ENCODE measurements around the gene MT1M. TPM values are rescaled to one million over a fixed set of nuclear protein-coding genes. Genes with fewer than 3 reads are reported as not detected.
"Not testable (repeated sequence)": the region's sequence is repeated elsewhere in the genome, so short reads cannot be mapped to it uniquely, and the experiment has no call there.

MT1M gene
- 18.8 TPM for total RNA-seq

DNA sequence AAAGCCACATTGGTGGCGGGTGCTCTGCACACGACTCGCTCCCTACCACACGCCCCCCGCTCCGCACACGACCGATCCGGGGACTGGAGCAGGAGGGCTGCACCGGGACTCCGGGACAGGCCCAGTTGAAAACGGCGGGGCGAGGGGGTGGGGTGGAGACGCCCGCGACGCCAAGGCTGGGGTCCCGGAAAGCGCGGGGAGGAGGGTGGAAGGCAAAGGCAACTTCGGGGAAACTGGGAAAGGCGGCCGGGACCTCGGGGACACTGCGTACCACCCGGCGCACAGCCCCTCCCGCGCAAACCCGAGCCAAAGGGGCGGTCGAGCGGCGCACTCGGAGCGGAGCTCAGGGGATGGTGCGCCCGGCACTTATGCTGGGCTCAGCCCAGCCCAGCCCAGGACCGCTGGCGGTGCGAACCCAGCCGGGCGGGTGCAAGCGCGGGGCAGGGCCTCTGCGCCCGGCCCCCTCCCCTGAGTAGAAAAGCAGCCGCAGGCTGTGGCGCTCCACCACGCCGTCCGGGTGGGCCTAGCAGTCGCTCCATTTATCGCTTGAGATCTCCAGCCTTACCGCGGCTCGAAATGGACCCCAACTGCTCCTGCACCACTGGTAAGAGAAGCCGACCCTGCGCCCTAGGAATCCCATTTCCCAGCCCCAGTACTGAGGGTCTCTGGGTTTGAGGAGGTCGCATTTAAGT is at the start of gene MT1M:
MT1M (plus strand) TSS at position 504 of the 692 bp plus-strand sequence; CDS start at position 577, 73 bp downstream.
- peak; percentile 58 for DNase-seq (ENCODE audit: low spot score)

DNA sequence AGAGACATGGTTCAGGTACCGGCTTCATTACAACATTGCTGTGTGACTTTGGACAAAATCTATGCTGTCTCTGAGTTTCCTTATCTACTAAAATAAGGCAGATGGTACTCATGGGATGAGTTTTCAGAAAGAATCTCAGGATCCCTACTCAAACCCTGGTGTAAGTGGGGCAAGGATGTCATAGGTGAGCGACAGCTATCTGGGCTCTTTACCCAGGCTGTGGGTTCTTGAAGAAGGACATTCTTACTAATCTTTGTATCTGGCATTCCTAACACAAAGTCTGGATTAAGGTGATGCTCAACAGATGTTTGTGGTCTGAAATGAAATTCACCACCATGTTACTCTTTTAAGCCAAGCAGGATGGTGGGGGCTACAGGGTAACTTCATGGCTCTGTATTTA is 49.5 kb upstream of the MT1M start:
- not testable (repeated sequence) for DNase-seq (ENCODE audit: low spot score)

DNA sequence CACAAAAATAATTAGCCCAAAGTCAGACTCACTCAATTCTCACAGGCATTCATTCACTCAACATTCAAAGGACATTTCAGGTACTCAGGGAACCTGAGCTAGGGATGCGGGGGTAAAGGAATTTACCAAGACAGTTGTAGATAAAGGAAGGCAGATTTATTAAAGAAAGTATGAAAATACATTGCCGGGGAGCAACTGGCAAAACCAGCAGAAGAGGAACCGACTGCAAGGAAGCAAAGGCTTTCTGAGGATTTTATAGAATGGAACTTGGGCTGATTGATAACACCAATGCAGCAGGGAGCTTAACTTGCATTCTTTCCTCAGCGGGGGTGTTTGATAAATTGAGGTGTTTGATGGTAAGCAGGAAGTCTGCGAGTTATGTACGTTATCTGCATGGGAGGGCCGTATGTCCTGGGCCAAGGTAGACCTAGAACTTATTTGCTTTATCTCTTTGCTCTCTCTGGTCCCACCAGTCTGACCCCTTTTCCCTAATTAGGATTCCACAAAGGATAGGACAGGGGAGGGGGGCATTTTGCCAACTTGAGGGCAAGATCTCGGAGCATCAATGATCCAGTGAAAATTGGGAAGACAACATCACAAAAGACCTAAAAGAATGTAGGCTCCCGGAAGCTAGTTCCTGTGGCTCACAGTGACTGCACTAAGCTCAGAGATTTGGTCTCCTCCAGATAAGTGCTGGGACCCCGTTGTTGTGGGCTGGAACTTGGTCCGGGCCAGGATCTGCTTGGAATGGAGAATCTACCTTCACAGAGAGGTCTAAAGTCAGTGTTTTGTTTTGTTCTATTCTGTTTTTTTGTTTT is 48.9 kb upstream of the MT1M start:
- DNase-seq (ENCODE audit: low spot score): no peak

DNA sequence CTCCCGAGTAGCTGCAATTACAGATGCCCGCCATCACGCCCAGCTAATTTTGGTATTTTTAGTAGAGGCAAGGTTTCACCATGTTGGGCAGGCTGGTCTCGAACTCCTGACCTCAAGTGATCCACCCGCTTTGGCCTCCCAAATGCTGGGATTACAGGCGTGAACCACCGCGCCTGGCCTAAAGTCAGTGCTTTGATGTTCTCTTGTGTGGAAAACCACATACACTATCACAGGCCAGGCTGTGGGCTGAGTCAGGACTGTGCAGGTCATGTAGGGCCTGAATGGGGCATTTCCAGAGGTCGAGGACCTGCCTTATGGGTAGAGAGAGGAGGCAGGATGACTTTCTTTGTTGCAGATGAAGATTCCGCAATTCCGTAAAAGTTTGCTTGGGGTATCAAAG is 48.2 kb upstream of the MT1M start:
- no peak for DNase-seq (ENCODE audit: low spot score)

DNA sequence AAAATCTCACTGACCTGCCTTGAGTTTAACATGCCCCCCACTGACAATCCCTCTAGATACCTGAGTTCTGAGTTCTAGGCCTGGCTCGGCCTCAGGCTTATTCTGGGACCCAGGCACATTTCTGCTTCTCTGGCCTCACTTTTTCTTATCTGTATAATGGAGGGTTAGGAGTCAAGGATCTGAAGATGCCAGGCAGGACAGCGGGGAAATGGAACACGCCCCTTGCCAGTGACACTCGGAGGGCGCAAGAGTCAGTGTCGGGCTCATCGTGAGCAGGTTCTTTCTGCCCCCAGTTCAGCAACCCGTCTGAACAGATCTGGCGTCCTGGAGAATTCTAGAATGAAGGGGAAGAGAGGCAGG is 43.7 kb upstream of the MT1M start:
- no peak for DNase-seq (ENCODE audit: low spot score)

DNA sequence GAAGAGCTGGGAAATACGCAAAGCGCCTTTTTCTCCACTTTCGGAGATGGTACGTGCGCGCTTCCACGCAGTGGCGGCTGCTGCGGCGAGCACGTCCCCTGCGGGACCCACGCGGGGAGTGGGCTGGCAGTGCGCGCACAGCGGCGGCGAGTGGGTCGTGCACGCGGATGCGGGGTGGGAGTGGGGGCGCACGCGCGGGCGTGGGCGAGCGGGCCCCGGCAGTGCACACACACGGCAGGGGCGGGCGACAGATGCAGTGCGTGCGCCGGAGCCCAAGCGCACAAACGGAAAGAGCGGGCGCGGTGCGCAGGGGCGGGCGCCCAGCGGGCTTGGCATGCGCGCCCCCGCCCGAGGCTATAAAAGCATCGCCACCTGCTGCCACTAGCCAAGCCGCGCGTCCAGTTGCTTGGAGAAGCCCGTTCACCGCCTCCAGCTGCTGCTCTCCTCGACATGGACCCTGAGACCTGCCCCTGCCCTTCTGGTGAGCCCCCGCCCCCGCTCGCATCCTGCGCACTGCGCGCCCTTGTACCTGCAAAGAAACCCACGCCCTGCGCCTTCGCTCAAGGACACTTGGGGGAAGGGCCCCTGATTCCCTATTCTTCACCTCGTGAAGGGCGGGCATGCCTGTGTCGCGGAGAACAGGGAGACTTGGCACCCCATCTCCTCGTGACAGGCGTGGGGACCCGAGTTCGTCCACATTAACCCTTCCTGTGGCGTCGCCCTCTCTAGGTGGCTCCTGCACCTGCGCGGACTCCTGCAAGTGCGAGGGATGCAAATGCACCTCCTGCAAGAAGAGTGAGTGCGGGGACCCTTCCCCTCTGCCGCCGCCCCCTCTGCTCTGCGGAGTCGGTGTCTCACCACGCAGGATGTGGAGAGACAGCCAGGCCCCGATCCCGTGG is 43.1 kb upstream of the MT1M start, which contains the start of gene MT3:
MT3 (plus strand) TSS at position 388 of the 899 bp plus-strand sequence; CDS start at position 451, 63 bp downstream.
- no peak for DNase-seq (ENCODE audit: low spot score)

DNA sequence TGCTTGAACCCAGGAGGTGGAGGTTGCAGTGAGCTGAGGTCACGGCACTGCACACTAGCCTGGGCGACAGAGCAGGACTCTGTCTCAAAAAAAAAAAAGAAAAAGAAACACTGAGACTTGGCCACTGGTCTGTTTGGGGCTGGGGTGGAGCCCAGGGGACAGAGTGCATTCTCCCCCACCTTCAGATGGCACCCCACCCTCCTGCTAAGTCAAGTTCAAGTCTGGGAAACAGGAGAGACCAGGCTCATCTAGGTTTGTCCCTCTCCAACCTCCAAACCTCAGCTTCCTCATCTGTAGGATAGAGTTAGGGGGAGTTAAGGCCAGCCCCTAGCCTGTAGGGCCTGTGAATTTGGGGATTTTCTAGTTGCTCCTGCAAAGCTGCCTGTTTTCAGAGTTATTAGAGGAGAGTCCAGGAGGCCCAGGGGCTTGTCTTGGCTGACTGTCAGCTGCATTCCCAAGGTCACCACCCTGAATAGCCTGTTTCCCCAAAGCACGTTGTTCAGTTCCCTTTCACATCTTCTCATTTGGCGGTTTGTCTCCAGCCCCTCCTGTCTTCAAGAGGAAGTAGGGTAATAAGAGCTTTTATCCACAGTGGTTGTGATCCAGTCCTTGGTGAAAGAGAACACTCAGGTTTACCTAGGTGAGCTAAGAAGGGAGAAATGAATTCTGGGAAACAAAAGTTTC is 40.9 kb upstream of the MT1M start:
- no peak for DNase-seq (ENCODE audit: low spot score)

DNA sequence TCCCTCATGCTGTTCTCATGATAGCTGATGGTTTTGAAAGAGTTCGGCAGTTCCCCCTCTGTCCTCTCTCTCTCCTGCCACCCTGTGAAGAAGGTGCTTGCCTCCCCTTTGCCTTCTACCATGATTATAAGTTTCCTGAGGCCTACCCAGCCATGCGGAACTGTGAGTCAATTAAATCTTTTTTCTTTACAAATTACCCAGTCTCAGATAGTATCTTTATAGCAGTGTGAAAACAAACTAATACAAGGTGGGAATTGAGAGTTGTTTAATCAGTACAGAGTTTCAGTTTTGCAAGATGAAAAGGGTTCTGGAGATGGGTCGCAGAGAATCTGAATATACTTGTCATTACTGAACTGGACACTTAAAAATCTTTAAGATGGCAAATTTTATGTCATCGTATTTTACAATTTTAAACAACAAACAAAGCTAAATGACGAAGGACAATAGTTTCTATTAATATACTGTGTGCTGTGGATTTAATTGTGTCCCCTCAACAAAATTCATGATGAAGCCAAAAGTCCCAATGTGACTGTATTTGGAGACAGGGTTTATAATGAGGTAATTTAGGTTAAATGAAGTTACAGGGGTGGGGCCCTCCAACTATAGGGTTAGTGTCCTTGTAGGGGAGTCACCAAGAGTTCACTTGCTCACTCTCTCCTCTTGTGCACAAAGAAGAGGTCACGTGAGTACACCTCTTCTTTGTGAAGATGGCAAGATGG is 38.7 kb upstream of the MT1M start:
- no peak for DNase-seq (ENCODE audit: low spot score)

DNA sequence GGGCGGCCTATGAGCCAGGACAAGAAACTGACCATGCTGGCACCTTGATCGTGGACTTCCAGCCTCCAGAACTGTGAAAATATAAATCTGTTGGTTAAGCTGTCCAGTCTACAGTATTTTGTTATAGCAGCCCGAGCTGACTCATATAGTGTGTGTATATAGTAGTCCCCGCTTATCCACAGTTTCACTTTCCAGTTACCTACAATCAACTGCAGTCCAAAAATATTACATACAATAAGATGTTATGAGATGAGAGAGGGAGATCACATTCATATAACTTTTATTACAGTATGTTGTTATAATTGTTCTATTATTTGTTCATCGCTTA is 38.2 kb upstream of the MT1M start:
- DNase-seq (ENCODE audit: low spot score): no peak

DNA sequence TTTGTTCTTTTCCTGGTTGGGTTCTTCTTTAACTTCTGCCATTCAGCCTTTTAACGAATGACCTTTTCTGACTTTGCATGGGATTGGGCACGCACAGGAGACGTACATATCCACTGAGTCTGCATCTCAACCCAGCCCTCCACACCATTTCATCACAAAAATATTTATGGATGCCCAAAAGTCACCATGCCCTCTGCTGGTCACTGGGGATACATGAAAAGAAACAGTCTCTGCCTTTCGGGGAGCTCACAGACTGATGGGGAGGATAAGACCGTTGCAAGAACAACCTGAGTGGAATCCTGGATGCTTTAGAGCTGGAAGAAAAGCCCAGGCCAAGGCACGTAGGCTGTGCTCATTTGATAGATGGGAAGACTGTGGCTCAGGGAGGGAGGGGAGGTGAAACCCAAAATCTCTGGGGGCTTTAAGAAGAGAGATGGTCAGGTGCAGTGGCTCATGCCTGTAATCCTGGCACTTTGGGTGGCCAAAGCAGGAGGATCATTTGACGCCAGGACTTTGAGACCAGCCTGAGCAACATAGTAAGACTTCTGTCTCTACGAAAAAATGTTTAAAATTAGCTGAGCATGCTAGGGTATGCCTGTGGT is 32.0 kb upstream of the MT1M start:
- DNase-seq (ENCODE audit: low spot score): no peak

DNA sequence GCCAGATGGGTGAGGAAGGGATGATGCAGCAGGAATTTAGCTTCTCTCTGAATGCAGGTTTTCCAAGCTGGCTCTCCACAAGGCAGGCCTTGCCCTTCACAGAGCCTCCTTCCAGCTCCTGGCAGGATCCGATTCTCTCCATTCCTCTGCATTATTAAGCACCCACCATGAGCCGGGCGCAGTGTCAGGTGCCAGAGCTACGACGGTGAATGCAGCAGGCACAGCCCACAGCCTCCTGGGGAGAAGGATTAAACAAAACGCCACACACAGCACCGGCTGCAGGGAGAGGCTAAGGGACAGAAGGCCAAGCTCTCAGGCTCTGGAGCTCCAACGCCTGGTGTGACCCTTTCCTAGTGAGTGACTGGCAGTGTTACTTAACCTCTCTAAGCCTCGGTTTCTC is 31.1 kb upstream of the MT1M start:
- no peak for DNase-seq (ENCODE audit: low spot score)

DNA sequence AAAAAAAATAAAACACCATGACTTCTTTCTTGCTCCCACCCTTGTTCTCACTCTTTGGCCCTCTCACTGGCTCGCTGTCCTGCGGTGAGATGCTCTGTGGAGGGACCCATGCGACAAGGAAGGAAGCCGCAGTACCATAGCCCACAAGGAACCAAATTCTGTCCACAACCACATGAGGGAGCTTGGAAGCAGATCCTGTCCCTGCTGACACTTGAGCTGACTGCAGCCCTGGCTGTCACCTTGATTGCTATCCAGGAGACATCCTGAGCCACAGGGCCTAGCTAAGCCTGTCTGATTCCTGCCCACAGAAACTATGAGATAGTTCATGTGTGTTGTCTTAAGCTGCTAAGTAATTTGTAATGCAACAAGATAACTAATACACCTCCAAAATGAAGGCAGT is 28.9 kb upstream of the MT1M start:
- DNase-seq (ENCODE audit: low spot score): no peak

DNA sequence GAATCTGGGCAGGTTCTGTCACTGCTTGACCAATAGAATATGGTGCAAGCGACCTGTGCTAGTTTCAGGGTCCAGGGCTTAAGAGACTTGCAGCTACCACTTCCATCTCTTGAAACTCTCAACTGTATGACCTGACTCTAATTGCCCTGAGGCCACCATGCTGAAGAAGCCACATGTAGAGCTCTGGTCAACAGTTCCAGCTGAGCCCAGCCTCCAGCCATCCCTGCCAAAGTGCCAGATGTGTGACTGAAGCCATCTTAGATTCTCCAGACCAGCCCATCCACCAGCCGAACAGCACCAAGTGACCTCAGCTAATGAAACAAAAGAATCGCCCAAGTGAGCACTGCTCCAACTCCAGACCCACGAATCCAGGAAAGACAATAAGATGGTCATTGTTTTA is 27.5 kb upstream of the MT1M start:
- DNase-seq (ENCODE audit: low spot score): no peak

DNA sequence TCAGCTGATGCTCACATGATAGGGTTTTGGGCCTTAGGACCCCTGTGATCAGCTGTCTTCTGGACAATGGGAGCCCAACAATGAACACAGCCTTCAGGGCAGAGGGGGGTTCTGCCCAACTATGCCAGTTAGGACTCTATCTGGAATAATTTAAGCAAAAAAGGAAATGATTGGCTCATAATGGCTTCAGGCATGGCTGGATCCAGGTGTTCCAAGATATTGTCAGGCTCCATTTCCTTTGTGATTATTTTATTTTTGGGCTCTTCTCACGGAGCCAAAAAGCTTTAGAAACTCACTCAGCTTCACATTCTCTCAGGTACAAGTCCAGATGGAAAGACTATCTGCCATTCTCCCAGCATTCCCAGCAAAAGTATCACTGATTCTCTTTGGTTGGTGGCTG is 27.0 kb upstream of the MT1M start:
- DNase-seq (ENCODE audit: low spot score): no peak

DNA sequence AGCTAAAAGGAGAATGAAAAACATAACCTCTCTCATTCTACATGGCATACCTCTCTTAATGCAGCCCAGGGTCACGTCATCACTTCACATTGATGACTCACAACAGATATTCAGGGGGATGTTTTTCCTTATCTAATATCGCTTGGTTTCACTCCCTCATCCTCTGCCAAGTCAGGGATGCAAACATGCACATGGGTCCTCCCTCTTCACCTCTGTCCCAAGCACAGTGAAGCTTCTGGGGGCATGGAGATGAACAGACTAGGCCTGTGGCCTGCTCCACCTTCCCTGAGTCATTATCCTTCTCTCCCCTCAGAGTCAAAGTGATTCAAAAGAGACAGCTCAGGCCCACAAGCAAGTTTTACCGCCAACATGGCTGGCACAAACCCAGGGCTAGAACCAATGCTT is 26.4 kb upstream of the MT1M start:
- DNase-seq (ENCODE audit: low spot score): no peak

DNA sequence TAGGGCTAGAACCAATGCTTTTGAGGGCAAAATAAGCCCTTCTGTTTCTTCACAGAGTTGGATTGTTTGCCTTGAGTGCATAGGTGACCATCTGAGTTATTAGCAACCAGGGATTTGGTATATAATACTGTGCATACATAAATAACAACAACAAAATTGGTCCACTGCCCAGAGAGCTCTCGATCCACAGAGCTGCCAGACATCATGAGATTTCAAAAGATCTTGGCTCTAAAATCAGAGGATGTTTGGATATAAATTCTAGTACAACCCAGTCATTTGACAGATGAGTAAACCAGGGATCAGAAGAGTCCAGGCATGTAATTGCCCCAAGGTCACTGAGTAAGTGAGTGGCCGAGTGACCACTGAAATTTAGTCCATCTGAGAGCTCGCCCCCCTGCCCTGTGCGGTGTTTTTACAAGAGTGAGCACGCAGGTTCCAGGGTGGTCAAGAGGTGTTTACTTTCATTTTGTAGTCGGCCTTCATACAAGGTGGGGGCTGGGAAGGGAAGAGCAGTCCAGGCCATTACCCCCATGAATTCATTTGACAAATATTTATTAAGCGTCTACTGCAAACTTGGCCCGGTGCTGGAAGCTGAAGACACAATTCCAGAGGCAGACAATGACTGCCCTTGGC is 25.9 kb upstream of the MT1M start:
- DNase-seq (ENCODE audit: low spot score): no peak

DNA sequence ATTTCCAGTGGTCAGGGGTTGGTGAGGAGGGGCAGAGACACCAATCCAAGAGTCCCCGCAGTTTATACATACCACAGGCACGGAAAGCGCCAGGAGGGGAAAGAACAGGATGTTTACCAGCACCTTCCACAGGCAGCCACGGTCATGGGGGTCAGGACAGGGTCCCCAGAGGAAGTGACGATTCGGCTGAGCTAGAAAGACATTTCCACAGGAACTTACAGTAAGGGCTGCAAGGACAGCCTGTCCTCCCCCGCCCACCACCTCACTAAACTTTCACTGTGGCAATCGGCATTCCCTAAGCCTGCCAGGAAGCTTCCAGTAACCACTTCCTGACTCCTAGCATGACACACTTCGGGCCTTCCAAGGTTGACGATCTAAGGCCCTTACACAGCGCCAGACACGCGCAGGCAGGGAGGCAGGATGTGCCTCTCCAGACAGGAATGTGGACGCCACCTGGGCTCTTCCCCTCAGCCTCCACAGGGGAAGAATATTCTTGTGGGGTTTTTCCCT is 25.3 kb upstream of the MT1M start:
- peak; percentile 81 for DNase-seq (ENCODE audit: low spot score)

DNA sequence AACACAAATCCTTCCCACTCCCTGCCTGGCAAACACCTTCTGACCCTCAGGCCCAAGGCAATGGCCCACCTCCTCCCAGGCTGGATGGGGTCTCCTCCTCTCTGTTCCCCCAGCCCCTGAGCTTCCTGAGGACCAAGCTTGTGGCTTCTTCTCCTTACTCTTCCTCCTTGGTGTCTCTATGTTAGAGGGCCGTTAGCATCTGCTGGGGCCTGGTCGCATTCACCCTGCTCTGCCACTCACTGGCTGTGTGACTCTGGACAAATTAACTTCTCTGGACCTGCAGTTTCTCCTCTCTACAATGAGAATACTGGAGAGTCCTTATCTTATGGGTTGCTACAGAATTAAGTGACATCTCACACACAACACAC is 24.8 kb upstream of the MT1M start:
- no peak for DNase-seq (ENCODE audit: low spot score)

DNA sequence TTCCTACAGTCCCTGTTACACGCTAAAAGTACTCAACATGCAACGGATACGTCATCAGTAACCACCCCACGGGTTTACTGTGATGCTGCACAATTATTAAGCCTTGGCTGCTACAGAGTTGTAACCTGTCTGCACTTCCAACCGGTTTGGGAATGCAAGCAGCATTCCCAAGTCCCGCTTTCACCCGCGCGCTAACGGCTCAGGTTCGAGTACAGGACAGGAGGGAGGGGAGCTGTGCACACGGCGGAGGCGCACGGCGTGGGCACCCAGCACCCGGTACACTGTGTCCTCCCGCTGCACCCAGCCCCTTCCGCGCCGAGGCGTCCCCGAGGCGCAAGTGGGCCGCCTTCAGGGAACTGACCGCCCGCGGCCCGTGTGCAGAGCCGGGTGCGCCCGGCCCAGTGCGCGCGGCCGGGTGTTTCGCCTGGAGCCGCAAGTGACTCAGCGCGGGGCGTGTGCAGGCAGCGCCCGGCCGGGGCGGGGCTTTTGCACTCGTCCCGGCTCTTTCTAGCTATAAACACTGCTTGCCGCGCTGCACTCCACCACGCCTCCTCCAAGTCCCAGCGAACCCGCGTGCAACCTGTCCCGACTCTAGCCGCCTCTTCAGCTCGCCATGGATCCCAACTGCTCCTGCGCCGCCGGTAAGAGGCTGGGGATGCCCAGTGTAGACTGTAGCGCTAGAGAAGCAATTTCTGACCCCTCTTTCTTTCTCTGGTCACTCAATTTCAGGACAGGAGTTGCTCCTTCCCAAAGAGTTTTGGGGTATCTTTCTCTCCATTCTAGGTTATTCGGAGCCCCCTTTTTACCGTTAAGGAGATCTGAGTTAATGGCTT is 24.2 kb upstream of the MT1M start, which contains the start of gene MT2A:
MT2A (plus strand) TSS at position 542 of the 833 bp plus-strand sequence; CDS start at position 614, 72 bp downstream.
- peak; percentile 94 for DNase-seq (ENCODE audit: low spot score)

Measured in ureter (tissue), 1 donor.